UCSD-AML1 (cell line): Measurements from ENCODE around the gene C2CD4B.

Experiments
- DNase-seq: peaks from one replicate; lab custom pipeline; 2025; ENCODE audit not compliant: unreplicated experiment; lab: John Stamatoyannopoulos, UW

The C2CD4B gene, protein sequence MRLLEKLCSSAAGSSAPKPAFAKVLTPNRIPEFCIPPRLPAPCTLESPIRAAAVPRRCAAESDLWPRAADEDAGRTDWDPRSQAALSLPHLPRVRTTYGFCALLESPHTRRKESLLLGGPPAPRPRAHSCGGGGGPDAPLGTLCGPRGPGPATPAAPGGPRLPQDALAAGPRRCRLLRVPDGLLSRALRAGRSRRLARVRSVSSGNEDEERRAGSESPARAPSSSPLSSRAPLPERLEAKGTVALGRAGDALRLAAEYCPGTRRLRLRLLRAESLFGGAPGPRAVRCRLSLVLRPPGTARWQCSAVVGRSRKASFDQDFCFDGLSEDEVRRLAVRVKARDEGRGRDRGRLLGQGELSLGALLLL

DNA sequence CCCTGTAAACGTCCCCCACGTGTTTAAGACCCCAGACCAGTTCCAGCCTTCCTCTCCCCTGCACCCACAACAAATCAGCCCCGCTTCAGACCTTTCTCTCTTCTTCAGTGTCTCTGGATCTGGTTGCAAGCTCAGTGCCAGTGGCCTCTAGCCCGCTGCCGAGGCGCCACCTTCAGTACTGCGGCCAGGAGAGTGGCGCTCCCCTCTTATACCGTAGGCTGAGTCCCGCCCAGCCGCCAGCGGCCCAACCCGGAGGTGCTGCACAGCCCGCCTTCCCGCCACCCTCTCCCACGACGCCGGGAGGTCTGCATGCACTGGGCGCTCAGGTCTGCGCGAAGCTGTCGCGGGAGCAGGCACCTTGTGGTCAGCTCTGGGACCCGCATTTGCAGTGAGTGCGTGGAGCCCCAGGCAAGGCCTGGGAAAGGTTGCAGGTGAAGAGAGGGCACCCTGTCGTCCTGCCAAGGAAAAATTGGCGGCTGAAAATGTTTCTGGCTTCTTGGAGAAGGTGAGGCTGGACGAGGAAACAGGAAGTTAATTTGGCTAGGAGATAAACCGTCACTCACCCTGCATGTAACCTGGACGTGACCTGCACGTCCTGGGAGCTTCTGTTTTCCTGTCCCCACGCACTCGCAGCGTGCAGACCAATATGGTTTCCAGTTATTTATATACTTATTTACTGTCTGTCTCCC, at the start of gene C2CD4B:
C2CD4B (minus strand) TSS at position 182 of the 689 bp plus-strand sequence. CDS start 301 bp downstream, outside the sequence.
- no peak for DNase-seq

DNA sequence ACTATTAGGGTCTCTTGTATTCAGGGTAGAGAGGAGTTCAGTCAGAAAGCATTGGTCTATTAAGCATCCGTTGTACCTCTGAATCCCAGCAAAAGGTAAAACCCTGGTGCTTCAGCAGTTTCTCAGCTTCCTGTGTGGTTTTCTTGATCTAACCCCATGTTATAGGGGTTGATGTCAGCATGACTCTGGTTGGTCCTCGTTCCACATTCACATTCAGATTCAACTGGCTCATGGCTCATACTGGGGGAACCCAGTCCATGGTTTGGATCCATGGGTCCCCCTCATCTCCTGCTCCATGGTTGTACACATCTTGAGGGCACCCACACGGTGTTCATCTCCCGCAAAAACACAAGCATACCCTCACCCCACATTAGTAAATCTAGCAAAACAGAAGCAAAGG, 47.7 kb upstream of the C2CD4B start:
- DNase-seq = no peak

DNA sequence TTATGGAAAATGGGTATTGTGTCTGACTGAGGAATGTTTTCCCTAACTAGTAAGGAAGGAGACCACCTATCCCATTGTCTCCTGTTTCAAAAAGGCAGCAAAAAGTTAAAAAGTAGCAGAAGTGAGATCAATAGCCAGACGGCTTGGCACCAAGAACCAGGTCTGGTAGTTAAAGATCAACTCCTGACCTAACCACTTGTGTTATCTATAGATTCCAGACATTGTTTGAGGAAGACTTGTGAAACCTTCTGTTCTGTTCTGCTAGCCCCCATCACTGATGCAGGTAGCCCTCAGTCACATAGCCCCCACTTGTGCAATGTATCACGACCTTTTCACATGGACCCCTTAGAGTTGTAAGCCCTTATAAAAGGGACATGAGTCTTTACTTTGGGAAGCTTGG, 46.3 kb upstream of the C2CD4B start:
- DNase-seq = no peak

DNA sequence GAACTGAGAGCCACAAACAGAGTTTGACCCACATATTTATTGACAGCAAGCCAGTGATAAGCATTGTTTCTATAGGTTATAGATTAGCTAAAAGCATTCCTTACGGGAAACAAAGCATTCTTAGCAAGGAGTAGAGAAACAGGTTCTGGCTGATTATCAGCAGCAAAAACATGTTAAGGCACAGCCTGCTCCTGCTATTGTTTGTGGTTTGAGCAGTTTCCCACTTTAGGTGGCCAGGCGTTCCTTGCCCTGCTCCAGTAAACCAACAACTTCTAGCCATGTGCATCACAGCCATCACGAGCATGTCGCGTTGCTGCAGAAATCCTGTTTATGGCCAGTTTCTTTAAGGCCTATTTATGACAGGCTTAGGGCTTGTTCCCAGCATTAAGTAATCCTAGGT, 44.7 kb upstream of the C2CD4B start:
- no peak for DNase-seq

DNA sequence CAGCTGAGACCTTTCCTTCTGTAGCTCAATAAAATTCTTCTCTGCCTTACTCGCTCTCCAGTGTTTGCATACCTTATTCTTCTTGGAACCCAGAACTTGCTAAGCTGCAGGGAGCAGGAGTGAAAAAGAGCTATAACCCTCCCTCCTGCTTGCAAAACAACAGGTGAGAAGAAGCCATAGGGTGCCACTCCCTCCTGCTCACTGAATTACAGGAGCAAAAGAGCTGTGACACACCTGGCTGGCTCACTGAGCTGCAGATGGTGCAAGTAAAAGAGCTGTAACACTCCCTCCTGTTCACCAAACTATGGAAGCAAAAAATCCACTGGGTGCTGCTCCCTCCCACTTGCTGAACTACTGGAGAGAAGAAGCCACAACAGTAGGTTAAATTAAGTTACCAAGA, 44.2 kb upstream of the C2CD4B start:
- DNase-seq = no peak

DNA sequence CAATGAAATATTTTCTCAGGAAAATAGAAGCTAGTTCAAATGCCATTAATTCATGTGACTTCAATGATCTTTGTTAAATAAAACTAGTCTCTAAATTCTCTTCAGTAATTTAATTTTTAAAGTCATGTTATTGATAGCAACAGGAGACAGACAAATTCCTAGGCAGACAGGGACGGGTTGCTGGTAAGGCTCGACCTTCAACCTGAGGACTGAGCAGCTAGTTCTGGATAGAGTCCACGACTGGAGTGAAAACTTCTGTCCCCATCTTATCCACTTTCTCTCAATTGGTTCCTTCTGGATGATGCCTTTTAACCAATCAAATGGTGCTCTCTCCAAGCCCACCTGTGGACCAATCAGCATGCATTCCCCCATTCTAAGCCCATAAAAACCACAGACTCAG, 43.8 kb upstream of the C2CD4B start:
- no peak for DNase-seq

DNA sequence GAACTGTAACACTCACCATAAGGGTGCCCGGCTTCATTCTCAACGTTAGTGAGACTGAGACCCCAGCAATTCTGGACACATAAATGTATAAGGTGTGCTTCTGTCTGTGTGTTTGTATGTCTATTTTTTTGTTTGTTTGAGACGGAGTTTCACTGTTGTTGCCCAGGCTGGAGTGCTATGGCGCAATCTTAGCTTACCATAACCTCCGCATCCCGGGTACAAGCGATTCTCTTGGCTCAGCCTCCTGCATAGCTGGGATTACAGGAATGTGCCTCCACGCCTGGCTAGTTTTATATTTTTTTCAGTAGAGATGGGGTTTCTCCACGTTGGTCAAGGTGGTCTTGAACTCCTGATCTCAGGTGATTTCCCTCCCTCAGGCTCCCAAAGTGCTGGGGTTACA, 43.3 kb upstream of the C2CD4B start:
- no peak for DNase-seq

DNA sequence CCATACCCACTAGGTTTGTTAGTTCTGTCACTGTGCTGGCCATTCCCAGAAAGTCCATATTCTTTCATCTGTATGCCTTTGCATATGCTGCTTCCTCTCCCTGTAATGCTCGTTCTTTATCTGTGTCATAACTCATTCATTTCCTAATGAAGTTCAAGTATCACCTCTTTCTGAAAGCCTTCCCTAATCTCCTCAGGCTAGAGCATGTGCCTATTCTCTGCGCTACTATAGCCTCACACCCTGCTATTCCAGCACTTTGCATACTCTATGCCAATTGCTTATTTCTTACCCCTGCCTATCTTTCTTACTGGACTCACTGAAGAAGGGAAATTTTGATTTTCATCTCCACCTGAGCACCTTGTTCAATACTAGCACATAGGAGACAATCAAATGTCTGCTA, 25.6 kb upstream of the C2CD4B start:
- DNase-seq = no peak

DNA sequence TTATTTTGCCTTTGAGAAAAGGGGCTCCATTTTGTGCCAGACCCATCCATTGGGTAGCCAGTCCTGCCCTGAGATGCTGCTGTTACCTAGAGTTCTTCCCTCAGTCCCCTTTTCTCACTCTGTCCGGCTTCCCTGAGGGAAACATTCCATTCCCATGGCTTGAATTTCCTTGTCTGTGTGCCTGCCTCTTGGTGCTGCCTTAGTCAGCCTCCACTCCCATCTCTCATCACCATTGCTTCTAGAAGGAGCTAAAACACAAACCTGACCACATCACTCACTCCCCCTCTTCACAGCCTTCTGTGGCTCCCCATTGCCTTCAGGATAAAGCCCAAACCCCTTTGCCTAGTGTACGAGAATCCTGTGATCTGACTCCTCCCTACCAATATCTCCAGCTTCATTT, 25.2 kb upstream of the C2CD4B start:
- DNase-seq = no peak

DNA sequence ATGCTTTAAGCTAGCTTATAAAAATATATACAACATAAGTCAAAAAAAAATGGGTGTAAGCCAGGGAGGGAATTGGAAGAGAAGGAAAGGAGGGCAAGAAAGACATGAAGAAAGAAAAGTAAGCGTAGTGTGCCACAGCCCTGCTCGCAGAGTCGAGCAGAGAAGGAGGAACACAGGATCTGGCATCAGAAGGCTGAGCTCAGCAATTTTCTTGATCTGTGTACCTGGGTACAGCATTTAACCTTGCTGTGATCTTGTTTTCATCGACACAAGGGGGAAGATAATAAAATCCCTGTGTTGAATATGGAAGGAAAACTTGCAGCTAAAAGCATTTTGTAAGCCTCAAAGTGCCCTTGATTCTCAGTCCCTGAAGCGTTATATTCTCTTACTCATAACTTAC, 23.7 kb upstream of the C2CD4B start:
- DNase-seq = no peak

DNA sequence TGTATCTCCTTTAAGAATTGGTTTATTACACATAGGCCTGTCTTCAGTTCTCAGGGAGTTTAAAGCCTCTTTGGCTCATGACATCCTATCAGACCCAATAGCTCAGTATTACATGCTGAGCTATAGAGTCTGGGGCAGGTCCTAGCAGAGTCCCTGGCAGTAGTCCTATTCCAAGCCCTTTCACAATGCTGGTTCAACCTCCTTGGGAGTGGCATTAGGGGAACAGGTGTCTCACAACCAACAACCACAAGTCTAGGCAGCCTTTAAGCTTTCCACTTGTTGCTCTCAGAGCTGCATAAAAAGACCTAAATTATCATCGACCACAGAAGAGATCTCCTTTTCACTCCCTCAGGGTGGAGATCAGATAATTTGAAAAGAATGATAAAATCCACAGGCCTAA, 22.8 kb upstream of the C2CD4B start:
- no peak for DNase-seq

DNA sequence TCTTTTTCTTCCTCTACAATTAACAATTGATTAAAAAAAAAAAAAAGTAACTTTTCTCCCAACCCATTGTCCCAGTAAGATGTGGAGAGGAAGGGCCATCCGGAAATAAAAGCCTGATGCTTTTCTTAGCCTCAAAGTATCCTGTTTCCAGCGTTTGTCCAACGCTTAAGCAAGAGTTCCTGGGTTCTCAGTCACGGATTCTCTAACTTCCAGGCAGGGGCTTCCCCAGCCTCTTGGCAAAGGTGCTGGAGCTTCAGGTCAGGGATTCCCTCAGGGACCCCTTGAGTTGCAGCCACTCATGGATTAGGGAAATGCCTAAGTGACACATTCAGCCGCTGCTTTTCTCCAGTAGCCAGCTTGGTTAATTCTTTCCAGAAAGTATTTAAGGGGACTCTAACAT, 22.3 kb upstream of the C2CD4B start:
- DNase-seq = no peak

DNA sequence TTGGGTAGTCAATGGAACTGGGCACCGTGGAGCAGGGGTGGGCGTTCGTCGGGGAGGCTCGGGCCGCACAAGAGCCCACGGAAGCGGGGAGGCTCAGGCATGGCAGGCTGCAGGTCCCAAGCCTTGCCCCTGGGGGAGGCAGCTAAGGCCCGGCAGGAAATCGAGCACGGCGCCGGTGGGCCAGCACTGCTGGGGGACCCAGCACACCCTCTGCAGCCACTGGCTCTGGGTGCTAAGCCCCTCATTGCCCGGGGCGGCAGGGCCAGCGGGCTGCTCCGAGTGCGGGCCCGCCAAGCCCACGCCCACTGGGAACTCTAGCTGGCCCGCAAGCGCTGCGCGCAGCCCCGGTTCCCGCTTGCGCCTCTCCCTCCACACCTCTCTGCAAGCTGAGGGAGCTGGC, 21.5 kb upstream of the C2CD4B start:
- no peak for DNase-seq

DNA sequence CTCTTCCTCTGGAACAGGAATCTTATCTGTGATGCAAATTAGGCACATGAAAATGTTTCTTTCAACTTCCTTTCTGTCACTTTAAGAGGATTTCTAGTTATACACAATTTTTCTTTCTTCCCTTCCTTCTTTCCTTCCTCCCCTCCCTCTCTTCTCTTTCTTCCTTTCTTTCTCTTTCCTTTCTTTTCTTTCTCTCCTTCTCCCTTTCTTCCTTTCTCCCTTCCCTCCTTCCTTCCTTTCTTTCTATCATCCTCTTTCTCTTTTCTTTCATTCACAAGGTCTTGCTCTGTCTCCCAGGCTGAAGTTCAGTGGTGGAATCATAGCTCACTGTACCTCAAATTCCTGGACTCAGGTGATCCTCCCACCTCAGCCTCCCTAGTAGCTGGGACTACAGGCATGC, 18.0 kb upstream of the C2CD4B start:
- DNase-seq = no peak

DNA sequence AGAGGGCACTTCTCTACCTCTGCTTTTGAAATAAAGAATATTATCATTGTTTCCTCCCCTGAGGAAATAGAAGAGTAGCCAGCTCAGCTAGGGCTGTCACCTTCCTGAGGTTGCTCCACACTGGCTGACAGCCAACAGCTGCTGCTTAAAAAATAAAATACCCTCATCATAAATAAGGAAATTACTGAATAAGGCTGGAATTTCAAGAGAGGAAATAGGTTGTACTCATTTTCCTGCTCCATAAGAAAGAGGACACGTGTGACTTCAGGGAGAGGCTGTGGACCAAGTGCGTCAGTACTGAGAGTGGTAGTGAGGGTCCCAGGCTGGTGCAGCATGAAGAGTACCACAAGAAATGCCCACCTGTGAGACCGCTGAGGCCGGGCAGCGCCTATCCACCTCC, 8.1 kb upstream of the C2CD4B start:
- DNase-seq = no peak

DNA sequence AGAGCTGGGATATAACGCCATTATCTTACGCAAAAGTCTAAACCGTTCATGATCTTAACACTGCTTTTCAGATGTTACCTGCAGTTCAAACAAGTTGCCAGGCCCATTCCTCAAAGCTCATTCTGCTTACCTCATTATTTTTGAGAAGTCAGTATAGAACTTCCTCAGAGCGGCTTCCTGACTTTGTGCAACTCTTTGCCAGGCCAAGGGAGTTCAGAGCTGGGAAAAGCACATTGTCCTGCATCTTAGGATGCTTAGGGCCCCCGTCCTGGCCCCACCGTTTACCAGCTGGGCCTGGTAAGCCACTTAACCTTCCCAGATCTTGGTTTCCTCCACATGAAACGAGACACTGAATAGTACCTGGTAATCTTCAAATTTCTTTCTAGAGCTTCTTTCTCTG, 6.8 kb upstream of the C2CD4B start:
- no peak for DNase-seq

DNA sequence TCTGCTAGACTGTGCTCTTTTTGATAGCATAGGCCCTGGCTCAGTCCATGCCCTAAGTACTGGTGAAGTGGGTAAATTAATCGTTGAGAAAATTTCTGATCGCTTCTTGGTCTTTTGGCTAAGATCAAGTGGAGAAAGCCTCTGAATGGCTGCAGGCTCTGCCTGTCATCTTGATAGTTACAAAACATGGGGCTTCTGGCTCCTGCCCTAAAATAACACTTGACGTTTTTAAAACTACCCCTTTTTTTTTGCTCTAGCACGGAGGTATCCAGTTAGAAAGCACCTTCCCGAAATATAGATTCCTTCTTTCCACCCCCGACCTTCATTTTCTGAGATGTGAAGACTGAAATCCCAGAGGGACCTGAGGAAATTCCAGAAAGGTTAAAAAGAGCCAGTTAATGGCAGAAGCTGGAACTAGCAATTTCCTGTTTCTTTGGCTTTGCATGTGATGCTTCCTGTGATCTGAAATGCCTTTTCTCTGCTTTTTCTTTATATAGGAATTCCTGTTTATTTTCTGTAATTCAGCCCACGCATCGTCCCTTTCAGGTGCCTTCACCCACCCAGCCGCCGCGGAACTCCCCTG, 799 bp upstream of the C2CD4B start:
- DNase-seq = no peak

DNA sequence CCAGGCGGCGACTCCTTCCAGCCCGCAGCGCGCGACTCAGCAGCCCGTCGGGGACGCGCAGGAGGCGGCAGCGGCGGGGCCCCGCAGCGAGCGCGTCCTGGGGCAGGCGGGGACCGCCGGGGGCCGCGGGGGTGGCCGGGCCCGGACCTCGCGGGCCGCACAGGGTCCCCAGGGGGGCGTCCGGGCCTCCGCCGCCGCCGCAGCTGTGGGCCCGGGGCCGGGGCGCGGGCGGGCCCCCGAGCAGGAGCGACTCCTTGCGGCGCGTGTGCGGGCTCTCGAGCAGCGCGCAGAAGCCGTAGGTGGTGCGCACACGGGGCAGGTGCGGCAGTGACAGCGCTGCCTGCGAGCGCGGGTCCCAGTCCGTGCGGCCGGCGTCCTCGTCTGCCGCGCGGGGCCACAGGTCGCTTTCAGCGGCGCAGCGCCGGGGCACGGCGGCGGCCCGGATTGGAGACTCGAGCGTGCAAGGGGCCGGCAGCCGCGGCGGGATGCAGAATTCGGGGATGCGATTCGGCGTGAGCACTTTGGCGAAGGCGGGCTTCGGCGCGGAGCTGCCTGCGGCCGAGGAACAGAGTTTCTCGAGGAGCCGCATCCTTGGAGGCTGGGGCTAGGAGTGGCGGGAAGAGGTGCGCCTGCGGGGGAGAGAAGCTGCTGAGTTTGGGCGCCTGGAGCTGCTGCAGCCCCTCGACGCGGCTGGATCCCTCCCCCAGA, 535 bp downstream of the C2CD4B start:
- DNase-seq = no peak

DNA sequence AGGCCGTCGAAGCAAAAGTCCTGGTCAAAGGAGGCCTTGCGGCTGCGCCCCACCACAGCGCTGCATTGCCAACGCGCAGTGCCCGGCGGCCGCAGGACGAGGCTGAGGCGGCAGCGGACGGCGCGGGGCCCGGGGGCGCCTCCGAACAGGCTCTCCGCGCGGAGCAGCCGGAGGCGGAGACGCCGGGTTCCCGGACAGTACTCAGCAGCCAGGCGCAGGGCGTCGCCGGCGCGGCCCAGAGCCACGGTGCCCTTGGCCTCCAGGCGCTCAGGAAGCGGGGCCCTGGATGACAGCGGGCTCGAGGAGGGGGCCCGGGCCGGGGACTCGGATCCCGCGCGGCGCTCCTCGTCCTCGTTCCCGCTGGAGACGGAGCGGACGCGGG, 1.1 kb downstream of the C2CD4B start:
- no peak for DNase-seq

DNA sequence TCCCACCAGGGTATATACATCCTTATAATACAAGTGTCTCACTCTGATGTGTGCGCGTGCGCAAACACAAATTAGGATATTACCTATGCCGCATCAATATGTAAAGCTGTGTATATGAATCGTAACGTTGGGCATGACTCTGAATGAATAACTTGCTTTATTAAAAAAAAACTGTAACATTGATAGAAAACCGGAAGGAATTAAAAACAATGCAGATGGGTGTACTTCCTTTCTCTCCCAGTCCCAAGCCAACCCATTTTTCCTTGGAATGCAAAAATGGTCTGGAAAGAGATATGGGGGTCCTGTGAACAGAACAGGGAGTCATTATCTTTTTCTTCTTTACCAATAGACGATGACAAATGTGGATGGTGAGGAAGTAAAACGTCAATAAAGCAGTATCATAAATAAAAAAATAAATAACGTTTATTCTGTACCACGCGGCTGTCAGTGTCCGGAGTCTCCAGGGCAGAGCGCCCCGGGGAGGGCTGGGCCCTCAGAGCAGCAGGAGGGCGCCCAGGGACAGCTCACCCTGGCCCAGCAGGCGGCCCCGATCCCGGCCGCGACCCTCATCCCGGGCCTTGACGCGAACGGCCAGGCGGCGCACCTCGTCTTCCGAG, 1.6 kb downstream of the C2CD4B start:
- DNase-seq = no peak

DNA sequence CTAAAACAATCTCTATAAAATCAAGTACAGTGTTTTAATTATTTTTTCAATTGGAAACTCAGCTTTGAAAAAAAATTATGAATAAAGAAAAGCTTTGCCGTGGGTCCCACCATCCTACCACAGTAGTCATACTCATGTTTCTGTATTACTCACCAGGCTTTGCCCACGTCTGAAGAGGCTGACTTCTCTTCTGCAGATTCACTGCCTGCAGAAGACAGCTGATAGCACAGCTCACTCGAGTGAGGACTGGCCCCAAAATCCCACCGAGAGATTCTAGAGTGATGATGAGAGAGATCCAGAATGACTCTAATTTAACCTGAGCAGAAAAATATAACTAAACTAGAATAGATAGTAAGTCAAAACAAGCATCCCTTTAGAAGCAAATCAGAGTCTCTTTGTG, 11.9 kb downstream of the C2CD4B start:
- DNase-seq = no peak
